ENCODE data around the gene NT5C1B. TPM values are rescaled to one million over a fixed set of nuclear protein-coding genes. Genes with fewer than 3 reads are reported as not detected.

NT5C1B gene
- total and polyA plus RNA-seq, 3 donors from 2014 or later = 18.0 to 74.9 (median 59.4) TPM

GRCh38 chr2:18526429-18526828 lies 62.9 kb downstream of the NT5C1B start:
- no peak for DNase-seq
- no peaks in the 10 kb centered on the region for H3K9me3 ChIP-seq
- no peaks in the 10 kb centered on the region for H3K27me3 ChIP-seq
- H3K4me3 ChIP-seq = no peak overlapping the region
- H3K27ac ChIP-seq = no peak overlapping the region
- WGBS, 2 donors = 85 to 93% methylated on average over 7 of the region's 7 CpGs
- H3K36me3 ChIP-seq (ENCODE audit: low read depth, missing control alignments) = no peaks in the 10 kb centered on the region
- H3K4me1 ChIP-seq = no peaks in the 10 kb centered on the region
- intact Hi-C loops (cut with DNase I; ENCODE audit: low total_unique reads) = loop anchor here (5.0 to 10.0 kb wide), 2 partner anchors 221 to 838 kb away; no protein-coding TSS in a partner anchor
- TF ChIP-seq CTCF (IDR thresholded peaks at IDR 0.05) (no peak), POLR2A (IDR thresholded peaks at IDR 0.05) (no peak)

DNA sequence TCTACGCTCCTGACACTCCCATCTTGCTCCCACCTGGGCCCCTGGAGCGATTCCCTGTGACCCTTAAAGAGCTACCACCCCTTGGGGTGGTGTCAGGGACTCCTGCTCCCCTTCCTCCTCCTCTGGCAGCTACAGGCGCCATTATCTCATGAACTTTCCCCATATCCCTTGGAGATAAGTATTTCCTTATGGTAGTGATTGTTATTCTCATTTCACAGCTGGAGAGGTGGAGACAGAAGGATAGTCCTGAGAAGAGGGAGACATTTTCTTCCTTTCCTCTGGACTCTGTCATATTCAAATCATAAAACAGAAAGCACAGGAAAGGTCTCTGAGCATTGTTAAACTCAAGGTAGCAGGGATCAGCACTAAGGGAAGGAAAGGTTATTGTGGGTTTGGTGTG lies 63.5 kb downstream of the NT5C1B start:
- no peak for DNase-seq

DNA sequence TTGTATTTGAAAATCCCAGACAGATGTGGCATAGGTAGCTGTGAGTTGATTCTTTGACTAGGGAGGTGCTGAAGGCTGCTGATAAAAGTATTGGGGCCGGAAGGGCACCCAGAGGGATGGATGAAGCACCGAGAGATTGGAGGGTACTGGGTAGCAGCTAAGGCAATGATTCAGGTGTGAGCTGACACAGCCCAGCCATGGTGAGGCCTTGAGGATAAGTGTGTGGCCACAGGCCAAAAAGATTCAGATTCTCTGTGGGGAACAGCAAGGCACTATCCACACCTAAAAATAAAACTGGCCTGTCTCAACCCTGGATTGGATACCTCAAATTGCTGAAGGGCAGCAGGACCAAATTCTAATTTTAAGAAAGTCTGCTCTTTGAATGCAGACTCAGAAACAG lies 64.1 kb downstream of the NT5C1B start:
- Histone ChIP-seq H3K9me3 (no peaks in the 10 kb centered on the region), H3K36me3 (ENCODE audit: low read depth, missing control alignments) (no peaks in the 10 kb centered on the region), H3K4me3 (no peak overlapping the region), H3K27me3 (no peaks in the 10 kb centered on the region), H3K4me1 (peaks cover 5% of the 10 kb centered on the region), H3K27ac (no peak overlapping the region)
- 85 to 88% methylated on average over 2 of the region's 2 CpGs for WGBS, 2 donors
- no peak for DNase-seq
- intact Hi-C loops (cut with DNase I; ENCODE audit: low total_unique reads) = loop anchor here (5.0 to 10.0 kb wide), 2 partner anchors 222 to 840 kb away; no protein-coding TSS in a partner anchor
- TF ChIP-seq CTCF (IDR thresholded peaks at IDR 0.05) = no peak
- no peak for TF ChIP-seq POLR2A (IDR thresholded peaks at IDR 0.05)

More for the DNA sequence above, 63.5 kb downstream of the NT5C1B start:
- H3K9me3 ChIP-seq = no peaks in the 10 kb centered on the region
- H3K4me3 ChIP-seq = no peak overlapping the region
- TF ChIP-seq POLR2A (IDR thresholded peaks at IDR 0.05) (no peak), CTCF (IDR thresholded peaks at IDR 0.05) (no peak)
- no peak overlapping the region for H3K27ac ChIP-seq
- H3K4me1 ChIP-seq = no peaks in the 10 kb centered on the region
- H3K27me3 ChIP-seq = no peaks in the 10 kb centered on the region
- WGBS, 2 donors = 93 to 94% methylated on average over 3 of the region's 3 CpGs
- intact Hi-C loops (cut with DNase I; ENCODE audit: low total_unique reads) = loop anchor here (5.0 to 10.0 kb wide), 2 partner anchors 221 to 839 kb away; no protein-coding TSS in a partner anchor
- H3K36me3 ChIP-seq (ENCODE audit: low read depth, missing control alignments) = no peaks in the 10 kb centered on the region

DNA sequence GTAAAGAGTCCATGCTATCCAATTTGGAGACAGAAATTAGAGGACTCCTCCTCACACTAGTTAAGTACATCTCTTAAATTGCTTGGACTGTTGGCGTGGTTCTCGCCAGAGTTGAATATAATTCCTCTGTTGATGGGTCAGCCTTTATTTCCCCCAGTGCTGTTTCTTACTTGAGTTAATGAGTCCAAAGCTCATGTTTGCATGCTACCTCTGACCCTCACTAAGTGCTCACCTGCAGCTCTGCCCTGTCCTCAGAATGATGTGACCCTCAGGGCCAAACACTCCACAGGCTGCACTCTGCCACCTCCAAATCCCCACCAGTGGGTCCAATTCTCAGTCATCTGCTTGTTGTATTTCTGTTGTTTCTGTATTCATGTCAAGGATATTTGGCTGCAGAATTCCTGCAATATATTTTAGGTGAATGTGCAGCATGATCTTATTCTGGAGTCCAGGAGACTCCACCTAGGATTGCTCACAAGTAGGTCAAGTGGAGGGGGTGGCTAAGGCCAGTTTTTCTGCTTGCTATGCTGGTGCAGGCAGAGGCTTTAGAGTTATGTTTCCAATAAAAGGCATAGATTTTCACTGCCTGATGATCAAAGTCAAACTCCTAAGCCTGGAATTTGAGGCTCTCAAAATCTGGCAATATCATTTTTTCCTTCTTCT lies 66.8 kb downstream of the NT5C1B start:
- no peaks in the 10 kb centered on the region for H3K36me3 ChIP-seq (ENCODE audit: low read depth, missing control alignments)
- H3K4me1 ChIP-seq = peaks cover 8% of the 10 kb centered on the region
- H3K27ac ChIP-seq = no peak overlapping the region
- H3K9me3 ChIP-seq = no peaks in the 10 kb centered on the region
- intact Hi-C loops (cut with DNase I; ENCODE audit: low total_unique reads) = loop anchor here (10.0 kb wide), 1 partner anchor 842 kb away; no protein-coding TSS in a partner anchor
- WGBS, 2 donors = 90 to 94% methylated on average over 2 of the region's 2 CpGs
- TF ChIP-seq POLR2A (IDR thresholded peaks at IDR 0.05) (no peak), CTCF (IDR thresholded peaks at IDR 0.05) (no peak)
- no peak for DNase-seq
- H3K4me3 ChIP-seq = no peak overlapping the region
- H3K27me3 ChIP-seq = no peaks in the 10 kb centered on the region

Measured in testis (tissue), 3 donors.